ENCODE results near the gene FARP1.

FARP1 gene

GRCh38 chr13:98449273-98449672 is 306.4 kb downstream of the FARP1 start:
- no peak for TF ChIP-seq FOXP2 (optimal IDR thresholded peaks at IDR 0.05; ENCODE audit: borderline replicate concordance, extremely low read depth, extremely low read length, insufficient read depth)
- TF ChIP-seq SIN3A (IDR thresholded peaks at IDR 0.05; ENCODE audit: borderline replicate concordance, insufficient read depth, low read length) = no peak
- TF ChIP-seq TAF1 (IDR thresholded peaks at IDR 0.05; ENCODE audit: borderline replicate concordance, insufficient read depth, low read length) = no peak

DNA sequence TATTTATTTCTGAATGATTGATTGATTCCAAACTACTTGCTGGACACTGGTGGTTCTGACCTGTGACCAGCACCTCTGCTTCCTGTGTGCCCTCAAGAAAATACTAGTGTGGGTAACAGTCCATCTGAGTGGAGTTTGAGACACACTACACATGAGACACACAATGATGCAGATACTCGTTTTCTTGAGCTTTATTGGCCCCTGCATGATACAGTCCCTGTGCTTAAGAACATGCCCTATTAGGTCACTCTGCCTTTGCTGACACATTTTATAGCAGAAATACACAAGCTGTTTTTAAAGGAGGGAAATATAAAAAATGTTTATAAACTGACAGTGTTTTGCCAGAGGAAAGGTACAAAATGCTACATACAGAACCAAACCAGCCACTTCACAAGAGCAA is 307.1 kb downstream of the FARP1 start:
- TF ChIP-seq TAF1 (IDR thresholded peaks at IDR 0.05; ENCODE audit: borderline replicate concordance, insufficient read depth, low read length) (no peak), SIN3A (IDR thresholded peaks at IDR 0.05; ENCODE audit: borderline replicate concordance, insufficient read depth, low read length) (no peak)

DNA sequence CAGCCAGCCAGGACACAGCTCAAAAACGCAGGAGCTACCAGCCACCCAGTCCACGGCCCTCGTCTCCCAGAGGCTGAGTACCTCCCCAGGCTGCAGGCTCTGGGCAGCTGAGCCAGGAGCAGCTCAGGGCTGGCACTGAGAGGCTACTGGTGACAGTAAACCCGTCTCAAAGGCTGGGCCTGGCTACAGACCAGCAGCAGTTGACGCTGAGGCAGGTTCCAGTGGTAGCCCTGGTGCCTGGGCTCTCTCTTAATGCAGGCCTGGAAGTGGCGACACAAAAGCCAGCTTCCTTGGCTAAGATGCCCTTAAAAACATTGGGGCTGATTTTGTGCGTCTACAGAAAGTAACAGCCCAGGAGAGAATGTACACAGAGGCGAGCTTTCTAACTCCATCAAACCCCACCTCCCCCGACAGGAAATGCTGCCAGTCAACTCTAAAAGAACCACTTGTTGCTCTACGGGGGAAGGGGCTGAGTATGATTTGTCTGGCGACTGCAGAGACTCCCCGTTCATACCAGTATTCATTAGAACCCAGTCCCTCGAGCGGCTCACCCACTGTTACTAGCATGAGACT is 307.7 kb downstream of the FARP1 start:
- TF ChIP-seq, protein P1, sequence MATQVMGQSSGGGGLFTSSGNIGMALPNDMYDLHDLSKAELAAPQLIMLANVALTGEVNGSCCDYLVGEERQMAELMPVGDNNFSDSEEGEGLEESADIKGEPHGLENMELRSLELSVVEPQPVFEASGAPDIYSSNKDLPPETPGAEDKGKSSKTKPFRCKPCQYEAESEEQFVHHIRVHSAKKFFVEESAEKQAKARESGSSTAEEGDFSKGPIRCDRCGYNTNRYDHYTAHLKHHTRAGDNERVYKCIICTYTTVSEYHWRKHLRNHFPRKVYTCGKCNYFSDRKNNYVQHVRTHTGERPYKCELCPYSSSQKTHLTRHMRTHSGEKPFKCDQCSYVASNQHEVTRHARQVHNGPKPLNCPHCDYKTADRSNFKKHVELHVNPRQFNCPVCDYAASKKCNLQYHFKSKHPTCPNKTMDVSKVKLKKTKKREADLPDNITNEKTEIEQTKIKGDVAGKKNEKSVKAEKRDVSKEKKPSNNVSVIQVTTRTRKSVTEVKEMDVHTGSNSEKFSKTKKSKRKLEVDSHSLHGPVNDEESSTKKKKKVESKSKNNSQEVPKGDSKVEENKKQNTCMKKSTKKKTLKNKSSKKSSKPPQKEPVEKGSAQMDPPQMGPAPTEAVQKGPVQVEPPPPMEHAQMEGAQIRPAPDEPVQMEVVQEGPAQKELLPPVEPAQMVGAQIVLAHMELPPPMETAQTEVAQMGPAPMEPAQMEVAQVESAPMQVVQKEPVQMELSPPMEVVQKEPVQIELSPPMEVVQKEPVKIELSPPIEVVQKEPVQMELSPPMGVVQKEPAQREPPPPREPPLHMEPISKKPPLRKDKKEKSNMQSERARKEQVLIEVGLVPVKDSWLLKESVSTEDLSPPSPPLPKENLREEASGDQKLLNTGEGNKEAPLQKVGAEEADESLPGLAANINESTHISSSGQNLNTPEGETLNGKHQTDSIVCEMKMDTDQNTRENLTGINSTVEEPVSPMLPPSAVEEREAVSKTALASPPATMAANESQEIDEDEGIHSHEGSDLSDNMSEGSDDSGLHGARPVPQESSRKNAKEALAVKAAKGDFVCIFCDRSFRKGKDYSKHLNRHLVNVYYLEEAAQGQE (IDR thresholded peaks at IDR 0.05; ENCODE audit: insufficient read depth in 1 of 2, low read depth in 2 of 2, low read length in 2 of 2) = no peak
- no peak for TF ChIP-seq POLR2AphosphoS5 (IDR thresholded peaks at IDR 0.05; ENCODE audit: low read depth, low read length)
- TF ChIP-seq FOXP2 (optimal IDR thresholded peaks at IDR 0.05; ENCODE audit: borderline replicate concordance, extremely low read depth, extremely low read length, insufficient read depth) = no peak
- no peak for TF ChIP-seq TAF1 (IDR thresholded peaks at IDR 0.05; ENCODE audit: borderline replicate concordance, insufficient read depth, low read length)

- no peak for TF ChIP-seq TAF1 (IDR thresholded peaks at IDR 0.05; ENCODE audit: borderline replicate concordance, insufficient read depth, low read length)
- TF ChIP-seq FOXP2 (optimal IDR thresholded peaks at IDR 0.05; ENCODE audit: borderline replicate concordance, extremely low read depth, extremely low read length, insufficient read depth) = no peak
- TF ChIP-seq, protein P1 (IDR thresholded peaks at IDR 0.05; ENCODE audit: insufficient read depth in 1 of 2, low read depth in 2 of 2, low read length in 2 of 2) = no peak
- TF ChIP-seq POLR2AphosphoS5 (IDR thresholded peaks at IDR 0.05; ENCODE audit: low read depth, low read length) = no peak
- TF ChIP-seq SIN3A (IDR thresholded peaks at IDR 0.05; ENCODE audit: borderline replicate concordance, insufficient read depth, low read length) = no peak
These were observed 309.0 kb downstream of the FARP1 start for GRCh38 chr13:98451676-98452470.

- TF ChIP-seq SIN3A (IDR thresholded peaks at IDR 0.05; ENCODE audit: borderline replicate concordance, insufficient read depth, low read length) (no peak), POLR2AphosphoS5 (IDR thresholded peaks at IDR 0.05; ENCODE audit: low read depth, low read length) (no peak), TAF1 (IDR thresholded peaks at IDR 0.05; ENCODE audit: borderline replicate concordance, insufficient read depth, low read length) (no peak), FOXP2 (optimal IDR thresholded peaks at IDR 0.05; ENCODE audit: borderline replicate concordance, extremely low read depth, extremely low read length, insufficient read depth) (no peak)
- TF ChIP-seq, protein P1 (IDR thresholded peaks at IDR 0.05; ENCODE audit: insufficient read depth in 1 of 2, low read depth in 2 of 2, low read length in 2 of 2) = no peak
These were observed 310.3 kb downstream of the FARP1 start for GRCh38 chr13:98452851-98453843.

Data from PFSK-1 (cell line).